MG63 (cell line): ENCODE data around the gene PNPLA1. TPM values are rescaled to one million over a fixed set of nuclear protein-coding genes. Genes with fewer than 3 reads are reported as not detected.
"Not testable (repeated sequence)": the region's sequence is repeated elsewhere in the genome, so short reads cannot be mapped to it uniquely, and the experiment has no call there.

Source experiments
- DNase-seq: peaks from one replicate; pipeline ENCODE4 v3.0.0-alpha.2; 2020
- H3K27me3 ChIP-seq: fragments of 250-450 bp; sonication (Bioruptor Pico); 2 replicates; pipeline ENCODE4 v1.5.1; 2020; ENCODE audit warnings: mild to moderate bottlenecking, moderate library complexity
- H3K36me3 ChIP-seq: fragments of 250-450 bp; sonication (Bioruptor Pico); 2 replicates; pipeline ENCODE4 v1.5.1; 2020; ENCODE audit warnings: mild to moderate bottlenecking, moderate library complexity
- H3K4me3 ChIP-seq: fragments of 250-450 bp; sonication (Bioruptor Pico); 2 replicates; pipeline ENCODE4 v1.5.1; 2020; ENCODE audit warnings: mild to moderate bottlenecking, moderate library complexity
- H3K9me3 ChIP-seq: fragments of 250-450 bp; sonication (Bioruptor Pico); 2 replicates; pipeline ENCODE4 v1.5.1; 2020; ENCODE audit warnings: mild to moderate bottlenecking, moderate library complexity
- total RNA-seq: library from RNA; depleted of rRNA; stranded (reverse); fragments of >200 nt; shearing (Covaris generic); gene quantifications from 2 replicates; pipeline ENCODE4 v1.2.3, GENCODE V29; 2014; ENCODE audit warnings: low replicate concordance

PNPLA1 gene
- total RNA-seq, 1 experiment from 2014 or later, result not detected

DNA sequence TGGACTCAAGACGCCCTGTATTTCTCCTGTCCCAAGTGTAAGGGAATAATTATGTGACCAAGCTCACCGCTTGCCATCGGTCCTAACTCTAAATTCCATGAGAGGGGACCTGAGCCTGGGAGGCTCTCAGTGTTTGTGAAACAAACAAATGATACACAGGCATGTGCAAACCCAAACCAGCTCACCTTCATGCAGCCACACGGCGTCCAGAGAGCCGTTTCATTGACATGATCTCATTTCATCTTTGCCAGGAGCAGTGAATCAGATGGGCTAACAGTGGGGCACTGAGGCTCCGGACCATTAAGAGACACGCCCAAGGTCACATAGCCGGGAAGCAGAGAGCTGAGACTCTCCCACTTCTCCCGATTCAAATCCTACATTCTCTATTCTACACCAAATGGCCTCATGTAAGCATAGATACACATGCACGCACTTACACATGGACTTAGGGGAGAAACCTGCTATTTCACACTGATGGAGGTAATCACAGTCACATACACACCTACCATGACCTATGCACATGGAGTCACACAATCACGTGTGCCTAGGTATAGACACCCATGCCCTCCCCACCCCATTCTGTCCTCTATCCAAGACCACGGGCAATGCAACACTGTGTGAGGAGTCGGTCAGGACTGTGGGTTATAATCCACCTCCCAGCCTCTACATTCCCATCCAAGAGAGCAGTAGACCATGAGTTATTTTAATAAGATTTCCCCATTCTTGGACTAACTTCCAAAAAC lies 65.8 kb downstream of the PNPLA1 start:
- no peaks in the 10 kb centered on the region for H3K36me3 ChIP-seq

DNA sequence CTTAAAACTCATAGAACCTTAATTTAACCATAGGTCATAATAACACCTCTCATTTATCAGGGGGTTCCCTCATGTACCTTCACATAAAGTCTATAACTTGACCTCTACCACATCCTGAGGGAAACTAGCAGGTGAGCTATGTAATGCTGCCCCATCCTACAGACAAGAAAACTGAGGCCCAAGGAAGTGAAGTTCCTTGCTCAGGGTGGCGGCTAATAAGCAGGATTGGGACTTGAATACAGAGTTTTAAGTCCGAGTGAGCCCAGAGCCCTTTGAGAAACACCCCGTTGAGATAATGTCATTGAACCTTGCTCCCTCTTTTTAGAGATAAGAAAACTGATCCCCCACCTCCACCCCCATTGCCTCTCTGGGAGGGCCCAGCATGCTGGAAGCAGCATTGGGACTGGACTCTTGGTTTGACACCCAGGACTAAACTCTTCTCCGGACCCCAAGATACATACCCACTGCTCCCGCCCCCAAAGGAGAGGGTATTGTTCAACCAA lies 66.4 kb downstream of the PNPLA1 start:
- DNase-seq, result no peak
- H3K9me3 ChIP-seq, result no peaks in the 10 kb centered on the region
- H3K36me3 ChIP-seq, result no peaks in the 10 kb centered on the region
- no peaks in the 10 kb centered on the region for H3K27me3 ChIP-seq
- H3K4me3 ChIP-seq, result no peak overlapping the region

More for the DNA sequence above, 65.8 kb downstream of the PNPLA1 start:
- Histone ChIP-seq H3K27me3 (no peaks in the 10 kb centered on the region), H3K4me3 (no peak overlapping the region), H3K9me3 (no peaks in the 10 kb centered on the region)
- no peak for DNase-seq

DNA sequence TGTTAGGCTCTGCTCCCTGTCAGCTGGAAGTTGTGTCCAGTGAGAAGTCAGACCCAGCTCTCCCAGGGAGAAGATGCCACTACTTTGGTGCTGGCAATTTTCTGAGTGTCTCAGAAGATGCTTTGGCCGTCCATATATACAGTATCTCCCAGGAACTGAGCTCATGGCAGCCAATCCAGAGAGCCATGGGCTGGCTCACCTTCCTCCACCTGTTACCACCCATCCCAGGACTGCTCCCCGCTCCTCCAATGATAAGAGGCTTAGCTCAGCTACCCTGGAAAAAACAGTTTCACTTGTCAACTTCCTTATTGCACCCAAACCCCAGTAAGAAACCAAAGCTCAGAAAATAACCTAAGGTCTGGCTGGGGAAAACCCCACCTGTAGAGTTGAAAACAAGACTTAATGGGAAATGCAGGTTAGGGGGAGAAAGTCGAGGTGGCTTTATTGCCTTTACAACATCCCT lies 67.0 kb downstream of the PNPLA1 start, which contains the start of gene BNIP5:
BNIP5 (minus strand) TSS at position 110 of the 463 bp plus-strand sequence. CDS start 6,198 bp downstream, outside the sequence.
- no peaks in the 10 kb centered on the region for H3K36me3 ChIP-seq
- H3K27me3 ChIP-seq, result no peaks in the 10 kb centered on the region
- no peak within 1 kb of the TSS for H3K4me3 ChIP-seq
- no peaks in the 10 kb centered on the region for H3K9me3 ChIP-seq
- no peak for DNase-seq

DNA sequence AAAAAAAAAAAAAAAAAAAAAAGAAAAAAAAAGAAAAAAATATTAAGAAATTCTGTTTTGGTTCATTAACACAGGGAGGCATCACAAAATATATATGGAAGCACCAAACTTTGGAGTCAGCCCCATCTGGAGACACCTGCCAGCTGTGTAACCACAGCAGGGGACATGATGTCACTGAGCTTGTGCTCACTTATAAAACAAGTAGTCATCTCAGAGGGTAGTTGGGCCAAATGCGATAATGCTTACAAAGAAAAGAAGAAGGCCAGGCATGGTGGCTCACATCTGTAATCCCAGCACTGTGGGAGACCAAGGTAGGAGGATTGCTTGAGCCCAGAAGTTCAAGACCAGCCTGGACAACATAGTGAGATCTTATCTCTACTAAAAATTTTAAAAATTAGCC lies 68.0 kb downstream of the PNPLA1 start:
- peak; percentile 19 for DNase-seq
- no peak overlapping the region for H3K4me3 ChIP-seq
- H3K9me3 ChIP-seq, result no peaks in the 10 kb centered on the region
- H3K27me3 ChIP-seq, result no peaks in the 10 kb centered on the region
- no peaks in the 10 kb centered on the region for H3K36me3 ChIP-seq

DNA sequence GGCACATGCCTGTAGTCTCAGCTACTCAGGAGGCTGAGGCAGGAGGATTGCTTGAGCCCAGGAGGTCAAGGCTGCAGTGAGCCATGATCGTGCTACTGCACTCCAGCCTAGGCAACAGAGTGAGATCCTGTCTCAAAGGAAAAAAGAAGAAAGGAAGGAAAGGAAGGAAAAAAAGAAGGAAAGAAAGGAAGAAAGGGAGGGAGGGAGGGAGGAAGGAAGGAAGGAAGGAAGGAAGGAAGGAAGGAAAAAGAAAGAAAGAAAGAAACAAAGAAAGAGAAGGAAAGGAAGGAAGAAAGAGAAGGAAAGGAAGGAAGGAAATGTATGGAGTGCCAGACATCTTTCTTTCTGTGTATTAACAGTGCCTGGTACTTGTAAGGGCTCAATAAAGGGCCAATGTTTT lies 68.4 kb downstream of the PNPLA1 start:
- not testable (repeated sequence) for H3K9me3 ChIP-seq, H3K4me3 ChIP-seq, DNase-seq, H3K36me3 ChIP-seq, H3K27me3 ChIP-seq

DNA sequence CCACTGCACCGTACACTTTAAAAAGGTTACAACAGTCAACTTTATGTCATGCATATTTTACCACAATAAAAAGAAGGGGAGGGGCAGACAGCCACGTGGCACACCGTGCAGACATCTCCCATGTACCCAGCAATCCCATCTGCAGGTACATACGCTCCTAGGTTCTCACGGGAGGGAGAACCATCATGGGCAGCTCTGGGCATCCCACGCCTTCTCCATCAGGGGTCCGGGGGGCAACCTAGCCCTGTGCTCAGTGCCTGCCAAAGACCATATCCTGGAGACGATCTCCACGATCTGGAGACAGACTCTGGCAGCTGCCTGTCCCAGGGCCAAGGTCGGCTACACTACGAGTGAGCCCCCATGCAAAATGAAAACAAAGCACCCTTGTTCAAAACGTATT lies 69.3 kb downstream of the PNPLA1 start:
- H3K36me3 ChIP-seq, result no peaks in the 10 kb centered on the region
- DNase-seq, result no peak
- H3K9me3 ChIP-seq, result no peaks in the 10 kb centered on the region
- H3K4me3 ChIP-seq, result no peak overlapping the region
- no peaks in the 10 kb centered on the region for H3K27me3 ChIP-seq

DNA sequence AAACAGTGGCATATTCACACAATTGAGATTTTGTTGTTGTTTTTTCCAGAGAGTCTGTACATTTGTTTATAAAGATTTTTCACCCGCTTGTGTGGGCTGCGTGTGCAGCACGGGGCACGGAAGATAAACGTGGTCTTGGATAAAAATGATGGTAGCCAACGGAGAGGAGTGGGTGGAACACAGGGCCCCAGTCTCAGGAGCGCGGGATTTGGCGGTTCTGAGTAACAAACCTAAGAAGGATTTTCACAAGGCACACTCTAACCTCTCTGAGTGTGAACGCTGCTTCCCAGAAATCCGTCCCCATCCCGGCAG lies 70.4 kb downstream of the PNPLA1 start:
- H3K4me3 ChIP-seq, result no peak overlapping the region
- H3K36me3 ChIP-seq, result no peaks in the 10 kb centered on the region
- no peaks in the 10 kb centered on the region for H3K27me3 ChIP-seq
- H3K9me3 ChIP-seq, result no peaks in the 10 kb centered on the region
- DNase-seq, result no peak

DNA sequence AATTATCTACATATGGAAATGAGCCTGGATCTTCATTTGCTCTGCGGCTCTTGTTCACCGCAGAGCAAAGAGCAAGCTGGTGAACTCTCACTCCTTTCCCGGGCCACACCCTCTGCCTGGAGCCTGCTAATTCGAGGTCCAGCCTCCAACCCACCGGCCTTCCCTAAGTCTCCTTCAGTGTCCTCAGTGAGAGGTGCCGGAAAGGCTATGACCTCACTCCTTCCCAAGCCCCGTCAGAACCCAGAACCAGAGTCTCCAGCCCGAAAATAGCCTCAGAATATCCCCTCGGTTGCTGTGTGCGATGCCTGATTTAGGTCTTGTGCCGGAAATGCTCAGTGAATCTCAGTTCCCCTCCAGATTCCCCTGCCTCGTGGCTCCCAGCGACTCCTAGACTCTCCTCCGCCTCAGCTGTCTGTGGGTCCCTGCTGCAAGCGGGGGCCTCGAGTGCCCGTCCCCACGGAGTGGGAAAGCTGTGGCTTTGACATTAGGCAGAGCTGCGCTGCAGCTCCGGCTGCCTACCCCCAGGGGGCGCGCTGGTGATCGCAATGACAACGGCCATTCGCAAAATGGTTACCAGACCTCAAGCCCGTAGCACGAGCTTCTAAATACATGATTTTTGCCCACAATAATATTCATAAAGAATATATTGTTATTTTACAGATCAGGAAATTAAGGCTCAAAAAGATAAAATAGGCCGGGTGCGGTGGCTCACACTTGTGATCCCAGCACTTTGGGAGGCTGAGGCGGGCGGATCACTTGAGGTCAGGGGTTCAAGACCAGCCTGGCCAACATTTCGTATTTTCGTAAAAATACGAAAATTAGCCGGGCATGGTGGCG lies 71.0 kb downstream of the PNPLA1 start:
- H3K9me3 ChIP-seq, result no peaks in the 10 kb centered on the region
- no peaks in the 10 kb centered on the region for H3K27me3 ChIP-seq
- peak; percentile 49 for DNase-seq
- peak overlapping the region; percentile 24; the same call in 1 of the 2 replicates for H3K4me3 ChIP-seq
- H3K36me3 ChIP-seq, result no peaks in the 10 kb centered on the region

DNA sequence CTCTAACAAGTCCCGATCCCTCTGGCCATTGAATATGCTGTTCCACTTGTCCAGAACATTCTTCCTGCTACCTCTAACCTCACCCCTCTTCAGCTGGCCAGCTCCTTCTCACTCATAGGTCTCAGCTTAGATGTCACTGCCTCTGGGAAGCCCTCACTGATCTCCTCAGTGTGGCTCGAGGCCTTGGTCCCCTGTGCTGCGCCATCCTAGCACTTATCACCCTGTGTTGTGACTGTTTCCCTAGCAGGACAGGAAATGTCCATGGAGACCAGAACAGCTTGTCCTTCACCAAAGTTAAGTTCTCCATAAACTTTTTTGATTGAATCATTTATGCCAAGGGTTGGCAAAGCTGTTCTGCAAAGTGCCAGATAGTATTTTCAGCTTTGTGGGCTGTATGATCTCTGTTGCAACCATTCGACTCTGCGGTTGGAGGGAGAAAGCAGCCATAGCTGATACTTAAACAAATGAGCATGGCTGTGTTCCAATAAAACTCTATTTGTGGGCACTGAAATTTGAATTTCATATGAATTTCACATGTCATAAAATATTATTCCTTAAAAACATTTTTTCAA lies 73.3 kb downstream of the PNPLA1 start:
- Histone ChIP-seq H3K27me3 (no peaks in the 10 kb centered on the region), H3K9me3 (no peaks in the 10 kb centered on the region), H3K36me3 (no peaks in the 10 kb centered on the region), H3K4me3 (no peak overlapping the region)
- DNase-seq, result no peak

DNA sequence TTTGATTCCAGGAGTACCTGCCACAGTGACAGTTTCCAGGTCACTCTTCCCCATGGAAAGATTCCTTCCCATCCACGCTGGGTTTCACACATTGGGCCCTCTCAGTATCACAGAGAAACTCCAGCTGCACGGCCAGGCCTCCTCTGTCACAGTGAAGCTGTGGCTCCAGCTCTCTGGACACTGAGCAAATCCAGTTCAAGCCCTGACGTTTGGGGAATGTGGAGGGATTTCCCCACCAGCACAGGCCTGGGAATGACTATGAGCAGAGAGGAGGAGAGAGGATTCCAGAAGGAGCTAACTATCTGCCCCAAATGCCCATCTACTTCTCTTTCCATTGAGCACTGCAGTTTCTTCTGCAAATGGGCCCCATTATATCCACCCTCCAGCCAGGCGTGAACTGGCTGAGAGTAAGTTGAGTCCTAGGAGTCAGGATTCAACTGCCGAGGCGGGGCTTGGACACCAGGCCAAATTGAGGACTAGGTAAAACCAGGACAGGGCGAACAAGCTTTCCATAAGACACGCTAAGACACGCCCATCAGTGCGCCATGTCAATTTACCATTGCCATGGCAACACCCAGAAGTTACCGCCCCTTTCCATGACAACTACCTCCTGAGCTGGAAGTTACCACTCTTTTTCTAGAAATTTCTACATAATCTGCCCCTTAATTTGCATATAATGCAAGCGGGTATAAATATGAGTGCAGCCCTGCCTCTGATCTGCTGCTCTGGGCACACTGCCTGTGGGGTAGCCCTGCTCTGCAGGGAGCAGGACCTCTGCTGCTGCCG lies 76.0 kb downstream of the PNPLA1 start:
- no peak for DNase-seq
- no peak overlapping the region for H3K4me3 ChIP-seq
- no peaks in the 10 kb centered on the region for H3K9me3 ChIP-seq
- H3K36me3 ChIP-seq, result no peaks in the 10 kb centered on the region
- H3K27me3 ChIP-seq, result no peaks in the 10 kb centered on the region

DNA sequence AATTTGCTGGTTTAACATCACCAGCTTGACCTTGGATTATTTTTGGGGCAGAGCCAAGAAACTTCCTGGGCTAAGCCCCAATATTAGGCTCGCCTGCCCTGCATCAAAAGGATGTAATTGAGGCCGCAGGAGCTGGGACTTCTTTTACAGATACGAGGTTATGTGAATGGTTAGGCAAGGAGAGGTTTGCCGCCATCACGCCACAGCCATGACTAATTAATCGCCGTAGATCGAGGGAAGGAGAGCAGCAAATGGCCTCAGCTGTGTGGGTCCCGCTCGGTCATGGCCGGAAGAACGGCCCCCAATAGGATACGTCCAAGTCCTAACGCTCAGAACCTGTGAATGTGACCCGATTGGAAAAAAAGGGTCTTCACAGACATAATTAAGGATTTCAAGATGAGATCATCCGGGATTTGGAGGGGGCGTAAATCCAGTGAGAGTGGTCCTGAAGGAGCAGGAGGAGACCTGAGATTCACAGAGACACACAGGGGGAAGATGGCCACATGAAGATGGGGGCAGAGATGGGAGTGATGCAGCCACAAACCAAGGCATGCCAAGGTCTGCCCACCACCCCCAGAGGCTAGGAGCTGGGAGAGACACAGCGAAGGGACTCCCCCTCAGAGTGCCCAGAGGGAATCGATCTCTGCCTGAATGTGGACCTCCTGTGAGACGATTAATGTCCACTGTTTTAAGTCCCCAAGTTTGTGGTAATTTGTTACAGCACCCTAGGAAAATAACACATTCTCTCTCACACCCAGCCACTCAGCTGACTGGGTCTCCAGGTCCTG lies 76.8 kb downstream of the PNPLA1 start:
- H3K4me3 ChIP-seq, result no peak overlapping the region
- no peaks in the 10 kb centered on the region for H3K27me3 ChIP-seq
- no peaks in the 10 kb centered on the region for H3K36me3 ChIP-seq
- no peaks in the 10 kb centered on the region for H3K9me3 ChIP-seq
- DNase-seq, result no peak

DNA sequence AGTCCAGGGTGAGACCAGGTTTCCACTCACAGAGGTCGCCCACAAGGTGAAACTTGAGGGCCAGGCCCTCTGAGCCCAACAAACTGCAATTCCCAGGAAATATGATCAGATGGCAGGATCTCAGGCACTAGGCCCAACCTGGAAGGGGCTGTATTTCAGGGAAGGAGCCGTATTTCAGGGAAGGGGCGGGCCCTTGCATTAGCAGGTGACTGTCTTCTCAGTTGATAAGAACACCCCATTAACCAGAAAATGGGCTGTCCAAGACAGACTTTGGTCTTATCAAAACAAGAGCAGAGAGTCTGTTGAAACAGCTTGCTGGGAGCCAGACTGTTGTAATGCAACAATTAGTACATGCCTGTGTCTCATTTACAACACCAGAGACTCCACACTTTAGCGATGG lies 77.8 kb downstream of the PNPLA1 start:
- no peaks in the 10 kb centered on the region for H3K27me3 ChIP-seq
- H3K36me3 ChIP-seq, result no peaks in the 10 kb centered on the region
- no peaks in the 10 kb centered on the region for H3K9me3 ChIP-seq
- H3K4me3 ChIP-seq, result no peak overlapping the region
- DNase-seq, result no peak

DNA sequence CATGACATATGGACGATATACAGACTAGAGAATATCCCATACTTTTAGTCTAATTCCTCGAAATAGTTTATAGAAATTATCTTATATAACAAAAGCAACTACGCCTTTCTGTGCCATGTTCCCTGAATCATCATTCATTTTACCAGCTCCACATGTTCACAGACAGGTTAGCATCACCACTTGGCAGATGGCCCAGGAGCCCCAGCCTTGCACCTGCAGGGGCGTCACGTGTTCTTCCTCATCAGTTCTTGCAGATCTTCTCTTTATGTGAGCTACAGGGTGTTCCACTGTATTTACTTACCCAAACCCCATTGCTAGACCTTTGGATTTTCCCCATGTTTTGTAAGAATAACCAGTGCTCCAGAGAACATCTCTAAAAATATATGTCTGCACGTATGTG lies 79.4 kb downstream of the PNPLA1 start:
- Histone ChIP-seq H3K9me3 (no peaks in the 10 kb centered on the region), H3K36me3 (no peaks in the 10 kb centered on the region), H3K4me3 (no peak overlapping the region), H3K27me3 (no peaks in the 10 kb centered on the region)
- no peak for DNase-seq

DNA sequence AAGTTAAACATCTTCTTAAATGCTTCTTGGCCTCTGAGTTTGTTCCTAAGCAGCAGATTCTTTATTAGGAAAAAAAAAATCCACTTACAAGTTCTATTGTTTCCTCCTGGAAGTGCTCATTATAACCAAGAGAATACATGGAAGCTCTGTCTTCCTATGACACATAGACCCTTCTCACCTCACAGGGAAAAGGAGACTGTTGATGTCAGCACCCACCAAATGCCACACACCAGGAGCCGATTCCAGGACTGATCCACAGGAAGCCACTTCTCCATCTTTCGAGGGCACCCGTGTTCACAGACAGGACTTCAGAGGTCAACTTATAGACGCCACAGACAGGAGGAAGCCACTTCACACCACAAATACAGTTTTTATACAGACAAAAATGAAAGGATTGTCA lies 80.2 kb downstream of the PNPLA1 start:
- no peaks in the 10 kb centered on the region for H3K27me3 ChIP-seq
- H3K4me3 ChIP-seq, result no peak overlapping the region
- H3K36me3 ChIP-seq, result no peaks in the 10 kb centered on the region
- no peak for DNase-seq
- no peaks in the 10 kb centered on the region for H3K9me3 ChIP-seq

DNA sequence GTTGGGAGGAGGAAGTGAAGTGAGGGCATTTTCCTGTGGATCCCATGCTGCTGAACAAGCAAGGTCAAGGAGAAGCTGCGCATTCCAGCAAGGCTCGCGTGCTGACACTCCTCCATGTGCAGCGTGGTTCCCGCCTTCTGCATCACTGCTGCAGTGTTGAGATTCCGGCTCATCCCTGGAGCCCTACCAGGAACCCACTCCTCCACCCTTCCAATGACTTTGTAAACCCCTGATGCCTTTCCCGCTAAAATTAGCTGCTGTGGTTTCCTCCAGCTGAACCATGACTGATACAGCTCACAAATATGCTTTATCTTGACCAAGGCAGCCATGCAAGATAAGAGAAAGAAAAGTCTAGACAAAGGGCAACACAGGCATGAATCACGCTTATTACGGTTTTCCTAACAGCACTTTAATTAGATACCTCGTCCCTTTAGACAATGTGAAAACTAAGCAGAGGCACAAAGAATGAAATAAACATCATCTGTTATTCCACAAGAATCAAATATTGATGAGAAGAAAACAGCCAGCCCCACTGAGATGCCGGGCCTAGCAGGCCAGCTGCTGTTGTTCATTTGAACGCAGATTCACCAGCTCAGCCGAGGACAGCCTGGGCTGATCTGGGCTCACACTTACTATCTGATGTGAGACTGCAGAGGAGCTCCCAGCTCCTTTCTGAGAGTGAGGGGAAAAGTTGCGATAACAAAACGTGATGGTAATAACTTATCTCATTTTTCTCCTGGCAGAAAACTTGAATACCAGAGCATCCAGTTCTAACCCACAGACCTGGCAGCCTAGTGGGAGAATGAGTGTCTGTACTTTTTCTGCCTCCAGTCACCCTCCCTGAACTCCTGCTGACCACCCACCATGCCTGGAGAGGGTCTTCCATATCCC lies 81.1 kb downstream of the PNPLA1 start:
- no peak for DNase-seq

More for the DNA sequence above, 81.1 kb downstream of the PNPLA1 start:
- no peaks in the 10 kb centered on the region for H3K36me3 ChIP-seq
- no peaks in the 10 kb centered on the region for H3K9me3 ChIP-seq
- H3K27me3 ChIP-seq, result no peaks in the 10 kb centered on the region
- H3K4me3 ChIP-seq, result no peak overlapping the region
